RWPE2 (cell line): ENCODE results near the gene LNP1.

Source experiments
- ATAC-seq: fragments of 200-7000 bp; cut with Tn5 transposase; 3 replicates; pipeline ENCODE4 v1.9.1; 2021; ENCODE audit warnings: low read depth
- DNase-seq: peaks from one replicate; pipeline ENCODE4 v3.0.0-alpha.2; 2020; ENCODE audit warnings: low spot score
- H3K27ac ChIP-seq: fragments of 450-650 bp; 2 replicates; pipeline ENCODE4 v1.5.1; 2017; ENCODE audit warnings: mild to moderate bottlenecking; ENCODE audit not compliant: poor library complexity, severe bottlenecking
- H3K27me3 ChIP-seq: fragments of 250-450 bp; sonication (Bioruptor Pico); 2 replicates; pipeline ENCODE4 v1.5.1; 2021; ENCODE audit warnings: mild to moderate bottlenecking, moderate library complexity; ENCODE audit not compliant: insufficient read depth, poor library complexity, severe bottlenecking
- H3K36me3 ChIP-seq: fragments of 250-450 bp; sonication (Bioruptor Pico); 2 replicates; pipeline ENCODE4 v1.5.1; 2020; ENCODE audit warnings: low read depth, mild to moderate bottlenecking, moderate library complexity
- H3K4me1 ChIP-seq: fragments of 250-450 bp; sonication (Bioruptor Pico); 2 replicates; pipeline ENCODE4 v1.5.1; 2021; ENCODE audit warnings: mild to moderate bottlenecking, moderate library complexity; ENCODE audit not compliant: insufficient read depth, poor library complexity, severe bottlenecking
- H3K4me3 ChIP-seq: fragments of 250-450 bp; sonication (Bioruptor Pico); 2 replicates; pipeline ENCODE4 v1.5.1; 2021; ENCODE audit warnings: mild to moderate bottlenecking, moderate library complexity; ENCODE audit not compliant: severe bottlenecking
- H3K9me3 ChIP-seq: fragments of 250-450 bp; sonication (Bioruptor Pico); 2 replicates; pipeline ENCODE4 v1.5.1; 2021; ENCODE audit warnings: mild to moderate bottlenecking, moderate library complexity; ENCODE audit not compliant: severe bottlenecking
- CTCF ChIP-seq: fragments of 450-650 bp; IDR thresholded peaks from one replicate; pipeline ENCODE4 v1.5.1; 2017; ENCODE audit warnings: mild to moderate bottlenecking, moderate library complexity; ENCODE audit not compliant: poor library complexity, severe bottlenecking

Gene LNP1

DNA sequence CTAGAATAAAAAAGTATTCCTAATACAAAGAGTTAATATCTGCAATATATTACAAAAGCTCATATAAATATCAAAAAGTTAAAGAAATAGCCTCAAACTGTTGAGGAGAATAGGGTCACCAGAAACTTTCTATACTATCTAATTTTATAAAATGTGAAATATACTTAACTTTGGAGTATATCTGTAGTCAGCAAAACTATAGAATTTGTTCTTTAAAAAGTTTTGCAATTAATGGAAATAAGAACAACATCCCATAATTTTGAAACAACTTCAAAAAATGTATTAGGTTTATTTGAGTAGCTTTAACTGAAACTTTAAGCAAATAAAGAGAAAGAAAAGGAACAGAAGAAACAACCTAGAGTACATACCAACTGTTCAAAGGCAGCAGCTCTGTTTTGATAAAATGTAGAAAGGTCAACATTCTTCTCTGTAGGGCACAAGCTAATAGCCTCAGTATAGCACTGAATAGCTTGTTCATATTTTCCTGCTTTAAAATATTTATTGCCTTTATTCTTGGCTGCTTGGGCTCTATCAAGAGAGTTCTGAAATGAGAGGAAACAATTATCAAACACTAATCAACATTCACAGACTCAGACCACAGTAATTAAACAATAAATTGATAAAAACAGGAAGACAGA, 14.8 kb upstream of the LNP1 start:
- no peak for ATAC-seq
- H3K4me3 ChIP-seq, result no peak overlapping the region
- no peak overlapping the region for H3K27ac ChIP-seq
- no peak for TF ChIP-seq CTCF
- no peak for DNase-seq
- peaks cover 9% of the 10 kb centered on the region for H3K9me3 ChIP-seq
- H3K36me3 ChIP-seq, result peaks cover 69% of the 10 kb centered on the region
- H3K27me3 ChIP-seq, result no peaks in the 10 kb centered on the region
- peaks cover 8% of the 10 kb centered on the region for H3K4me1 ChIP-seq

- peaks cover 9% of the 10 kb centered on the region for H3K9me3 ChIP-seq
- ATAC-seq (no peak), DNase-seq (no peak)
- no peak overlapping the region for H3K27ac ChIP-seq
- peaks cover 8% of the 10 kb centered on the region for H3K4me1 ChIP-seq
- TF ChIP-seq CTCF, result no peak
- H3K27me3 ChIP-seq, result no peaks in the 10 kb centered on the region
- peaks cover 44% of the 10 kb centered on the region for H3K36me3 ChIP-seq
- H3K4me3 ChIP-seq, result no peak overlapping the region
Measured at GRCh38 chr3:100389025-100389424, 12.3 kb upstream of the LNP1 start.

GRCh38 chr3:100395679-100396431, 5.5 kb upstream of the LNP1 start:
- no peak overlapping the region for H3K27ac ChIP-seq
- H3K36me3 ChIP-seq, result peaks cover 2% of the 10 kb centered on the region
- no peak for DNase-seq
- no peak overlapping the region for H3K4me3 ChIP-seq
- no peak for TF ChIP-seq CTCF
- ATAC-seq, result no peak
- no peaks in the 10 kb centered on the region for H3K27me3 ChIP-seq
- H3K9me3 ChIP-seq, result no peaks in the 10 kb centered on the region
- H3K4me1 ChIP-seq, result peaks cover 5% of the 10 kb centered on the region

DNA sequence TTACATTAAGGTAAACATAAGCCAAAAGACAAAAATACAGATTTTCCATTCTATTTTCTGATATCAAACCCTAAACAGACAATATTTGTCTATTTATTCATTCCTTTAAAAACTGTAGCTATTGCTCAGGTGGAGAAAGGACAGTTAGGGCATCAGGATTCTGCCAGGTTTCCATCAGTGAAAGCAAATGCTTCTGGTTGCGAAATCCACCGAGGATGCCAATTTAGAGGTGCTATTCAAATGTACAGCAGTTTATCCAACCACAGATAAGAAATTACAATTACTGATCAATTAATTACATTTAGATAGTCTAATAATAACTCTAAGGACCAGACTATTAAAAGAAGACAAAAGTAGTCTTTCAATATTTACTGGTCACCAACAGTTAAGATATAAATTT, 4.4 kb upstream of the LNP1 start:
- TF ChIP-seq CTCF, result no peak
- Histone ChIP-seq H3K9me3 (no peaks in the 10 kb centered on the region), H3K4me1 (peaks cover 5% of the 10 kb centered on the region), H3K4me3 (no peak overlapping the region), H3K36me3 (peaks cover 2% of the 10 kb centered on the region), H3K27ac (no peak overlapping the region), H3K27me3 (no peaks in the 10 kb centered on the region)
- ATAC-seq, result no peak
- DNase-seq, result no peak
